BJ (cell line): Measurements from ENCODE around the gene FUT7. TPM values are rescaled to one million over a fixed set of nuclear protein-coding genes. Genes with fewer than 3 reads are reported as not detected.
"Not testable (repeated sequence)": the region's sequence is repeated elsewhere in the genome, so short reads cannot be mapped to it uniquely, and the experiment has no call there.

Source experiments
- CTCF ChIA-PET: fragments of 350-600 bp; formaldehyde crosslinking; extraction: SDS; loops from one replicate; lab custom pipeline; 2021; ENCODE audit warnings: antibody characterized with exemption, inconsistent platforms; lab: Yijun Ruan, JAX
- POLR2A ChIA-PET: fragments of 300-600 bp; sonication (Branson Sonifier 250); formaldehyde crosslinking; extraction: SDS; loops from one replicate; lab custom pipeline; 2021; ENCODE audit warnings: antibody characterized with exemption; lab: Charles Lee
- DNase-seq: peaks from one replicate; pipeline ENCODE4 v3.0.0-alpha.2; 2011; ENCODE audit warnings: low read depth
- H3K27me3 ChIP-seq: 2 replicates; pipeline ENCODE4 v1.6.0; 2011; ENCODE audit warnings: low read length; ENCODE audit not compliant: control insufficient read depth, insufficient read depth
- H3K36me3 ChIP-seq: 2 replicates; pipeline ENCODE4 v1.5.1; 2011; ENCODE audit warnings: low read length; ENCODE audit not compliant: control insufficient read depth, insufficient read depth
- H3K4me3 ChIP-seq: 2 replicates; pipeline ENCODE4 v1.5.1; 2011; ENCODE audit warnings: low read depth, mild to moderate bottlenecking, control low read depth, low read length
- CTCF ChIP-seq: IDR thresholded peaks from 2 replicates; pipeline ENCODE4 v1.5.1; 2011; ENCODE audit warnings: low read depth, mild to moderate bottlenecking, control low read depth, inconsistent platforms, low read length, moderate library complexity; ENCODE audit not compliant: insufficient read depth
- polyA plus RNA-seq: library from polyadenylated mRNA; depleted of rRNA; stranded (reverse); fragments of >200 nt; gene quantifications from 2 replicates; pipeline ENCODE4 v1.2.3, GENCODE V29; 2011

The FUT7 gene
- polyA plus RNA-seq, 1 experiment: not detected

GRCh38 chr9:137065336-137065967 lies 33.6 kb upstream of the FUT7 start:
- no peaks in the 10 kb centered on the region for H3K36me3 ChIP-seq
- no peaks in the 10 kb centered on the region for H3K27me3 ChIP-seq
- TF ChIP-seq CTCF: no peak
- ChIA-PET CTCF (interaction anchor here (0.7 to 9.4 kb wide), 8 partner anchors 12 to 279 kb away, joined by 3 to 153 read pairs (median 10); partner anchors contain the start of genes ENTPD2, NPDC1 and UAP1L1), POLR2A (no interaction called here)
- no peak for DNase-seq
- no peak overlapping the region for H3K4me3 ChIP-seq

- no peak for DNase-seq
- no peak for TF ChIP-seq CTCF
- no peaks in the 10 kb centered on the region for H3K27me3 ChIP-seq
- POLR2A ChIA-PET: no interaction called here
- CTCF ChIA-PET: interaction anchor here (0.6 to 9.4 kb wide), 15 partner anchors 11 to 336 kb away, joined by 3 to 153 read pairs (median 7); partner anchors contain the start of genes ABCA2, ENTPD2, FUT7 and NPDC1
- H3K36me3 ChIP-seq: no peaks in the 10 kb centered on the region
- H3K4me3 ChIP-seq: no peak overlapping the region
Measured at GRCh38 chr9:137064880-137065164, 32.9 kb upstream of the FUT7 start.

GRCh38 chr9:137064027-137064879 lies 32.4 kb upstream of the FUT7 start:
- POLR2A ChIA-PET: interaction anchor here (0.7 kb wide), 1 partner anchor 342 kb away, joined by 4 read pairs; no protein-coding TSS in a partner anchor
- CTCF ChIA-PET: interaction anchor here (0.6 to 9.4 kb wide), 30 partner anchors 9 to 336 kb away, joined by 3 to 153 read pairs (median 4); partner anchors contain the start of genes ABCA2, ENTPD2, FUT7 and MAN1B1
- Histone ChIP-seq H3K36me3 (no peaks in the 10 kb centered on the region), H3K27me3 (no peaks in the 10 kb centered on the region), H3K4me3 (no peak overlapping the region)
- DNase-seq: no peak
- peak; percentile 96 for TF ChIP-seq CTCF

- Histone ChIP-seq H3K36me3 (no peaks in the 10 kb centered on the region), H3K4me3 (no peak overlapping the region), H3K27me3 (no peaks in the 10 kb centered on the region)
- DNase-seq: no peak
- ChIA-PET CTCF (interaction anchor here (0.6 to 9.4 kb wide), 28 partner anchors 10 to 335 kb away, joined by 3 to 153 read pairs (median 4); partner anchors contain the start of genes ABCA2, ENTPD2, FUT7 and MAN1B1), POLR2A (no interaction called here)
- no peak for TF ChIP-seq CTCF
Measured at GRCh38 chr9:137063311-137064026, 31.6 kb upstream of the FUT7 start.

- DNase-seq, H3K36me3 ChIP-seq, POLR2A ChIA-PET, H3K4me3 ChIP-seq, H3K27me3 ChIP-seq: not testable (repeated sequence)
- CTCF ChIA-PET: interaction anchor here (0.8 to 9.4 kb wide), 4 partner anchors 15 to 33 kb away, joined by 4 to 153 read pairs (median 14); partner anchors contain the start of genes ABCA2 and NPDC1
Measured at GRCh38 chr9:137062798-137063197, 30.9 kb upstream of the FUT7 start.
